GM13976 (cell line): ENCODE measurements around the gene CHI3L2.

Experiments
- DNase-seq: peaks from one replicate; pipeline ENCODE4 v3.0.0; 2012; ENCODE audit warnings: low spot score
- CTCF ChIP-seq: IDR thresholded peaks from 2 replicates; pipeline ENCODE4 v1.5.1; 2012; ENCODE audit warnings: borderline replicate concordance, mild to moderate bottlenecking; ENCODE audit not compliant: insufficient read depth; ENCODE audit errors: extremely low read depth, missing control alignments, control extremely low read depth
- in situ Hi-C: fragments of 300-500 bp; cut with MboI; formaldehyde crosslinking; loops from one replicate; pipeline ENCODE4 v1.12.0; 2022; ENCODE audit warnings: low sequenced_read_pairs, mixed read lengths, inconsistent platforms; ENCODE audit not compliant: unreplicated experiment

The CHI3L2 gene

GRCh38 chr1:111191496-111191895, 36.0 kb upstream of the CHI3L2 start:
- in situ Hi-C loops = no loop called here
- no peak for TF ChIP-seq CTCF
- no peak for DNase-seq

- in situ Hi-C loops = no loop called here
- TF ChIP-seq CTCF = no peak
- DNase-seq = no peak
Measured at GRCh38 chr1:111192074-111192473, 35.4 kb upstream of the CHI3L2 start.

GRCh38 chr1:111192658-111193519, 34.6 kb upstream of the CHI3L2 start:
- in situ Hi-C loops = no loop called here
- DNase-seq = no peak
- no peak for TF ChIP-seq CTCF

GRCh38 chr1:111193712-111194480, 33.6 kb upstream of the CHI3L2 start:
- in situ Hi-C loops = no loop called here
- no peak for TF ChIP-seq CTCF
- no peak for DNase-seq

GRCh38 chr1:111195002-111195684, 32.4 kb upstream of the CHI3L2 start:
- no peak for DNase-seq
- TF ChIP-seq CTCF = no peak
- in situ Hi-C loops = no loop called here

- DNase-seq = no peak
- no peak for TF ChIP-seq CTCF
- in situ Hi-C loops = no loop called here
Measured at GRCh38 chr1:111196213-111196612, 31.3 kb upstream of the CHI3L2 start.
